ENCODE data around the gene SELENOK.

DNA sequence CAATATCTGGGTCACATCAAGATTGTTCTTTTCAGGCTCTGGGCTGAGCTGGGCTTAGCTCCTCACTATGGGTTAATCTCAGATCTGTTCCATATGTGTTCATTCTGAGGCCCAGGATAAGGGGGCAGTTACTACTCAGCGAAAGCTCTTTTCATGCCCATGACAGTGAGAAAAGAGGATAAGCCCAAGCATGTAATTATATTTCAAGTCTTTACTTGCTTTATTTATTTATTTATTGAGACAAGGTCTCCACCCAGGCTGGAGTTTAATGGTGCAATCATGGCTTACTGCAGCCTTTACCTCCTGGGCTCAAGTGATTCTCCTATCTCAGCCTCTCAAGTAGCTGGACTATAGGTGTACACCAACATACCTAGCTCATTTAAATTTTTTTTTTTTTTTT, 44.7 kb upstream of the SELENOK start:
- TF ChIP-seq, protein P1, sequence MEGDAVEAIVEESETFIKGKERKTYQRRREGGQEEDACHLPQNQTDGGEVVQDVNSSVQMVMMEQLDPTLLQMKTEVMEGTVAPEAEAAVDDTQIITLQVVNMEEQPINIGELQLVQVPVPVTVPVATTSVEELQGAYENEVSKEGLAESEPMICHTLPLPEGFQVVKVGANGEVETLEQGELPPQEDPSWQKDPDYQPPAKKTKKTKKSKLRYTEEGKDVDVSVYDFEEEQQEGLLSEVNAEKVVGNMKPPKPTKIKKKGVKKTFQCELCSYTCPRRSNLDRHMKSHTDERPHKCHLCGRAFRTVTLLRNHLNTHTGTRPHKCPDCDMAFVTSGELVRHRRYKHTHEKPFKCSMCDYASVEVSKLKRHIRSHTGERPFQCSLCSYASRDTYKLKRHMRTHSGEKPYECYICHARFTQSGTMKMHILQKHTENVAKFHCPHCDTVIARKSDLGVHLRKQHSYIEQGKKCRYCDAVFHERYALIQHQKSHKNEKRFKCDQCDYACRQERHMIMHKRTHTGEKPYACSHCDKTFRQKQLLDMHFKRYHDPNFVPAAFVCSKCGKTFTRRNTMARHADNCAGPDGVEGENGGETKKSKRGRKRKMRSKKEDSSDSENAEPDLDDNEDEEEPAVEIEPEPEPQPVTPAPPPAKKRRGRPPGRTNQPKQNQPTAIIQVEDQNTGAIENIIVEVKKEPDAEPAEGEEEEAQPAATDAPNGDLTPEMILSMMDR (IDR thresholded peaks at IDR 0.05): no peak
- TF ChIP-seq EZH2phosphoT487 (IDR thresholded peaks at IDR 0.05): no peak
